IPS-18a (cell line): ENCODE measurements around the gene NTM.
"Not testable (repeated sequence)": the region's sequence is repeated elsewhere in the genome, so short reads cannot be mapped to it uniquely, and the experiment has no call there.

ENCODE experiments used
- H3K27ac ChIP-seq: one replicate; pipeline ENCODE4 v1.5.1; 2013; ENCODE audit warnings: low read length
- H3K27me3 ChIP-seq: one replicate; pipeline ENCODE4 v1.6.1; 2013; ENCODE audit warnings: mild to moderate bottlenecking, low read length; ENCODE audit not compliant: control insufficient read depth, insufficient read depth
- H3K36me3 ChIP-seq: one replicate; pipeline ENCODE4 v1.6.1; 2013; ENCODE audit warnings: low read depth, low read length; ENCODE audit not compliant: control insufficient read depth
- H3K4me1 ChIP-seq: one replicate; pipeline ENCODE4 v1.6.1; 2013; ENCODE audit warnings: low read depth, low read length; ENCODE audit not compliant: control insufficient read depth
- H3K4me3 ChIP-seq: one replicate; pipeline ENCODE4 v1.5.1; 2013; ENCODE audit warnings: low read length
- H3K9ac ChIP-seq: one replicate; pipeline ENCODE4 v1.6.1; 2013; ENCODE audit warnings: mild to moderate bottlenecking, low read length, moderate library complexity
- H3K9me3 ChIP-seq: one replicate; pipeline ENCODE4 v1.6.1; 2013; ENCODE audit warnings: low read depth, low read length; ENCODE audit not compliant: control insufficient read depth

Gene NTM

DNA sequence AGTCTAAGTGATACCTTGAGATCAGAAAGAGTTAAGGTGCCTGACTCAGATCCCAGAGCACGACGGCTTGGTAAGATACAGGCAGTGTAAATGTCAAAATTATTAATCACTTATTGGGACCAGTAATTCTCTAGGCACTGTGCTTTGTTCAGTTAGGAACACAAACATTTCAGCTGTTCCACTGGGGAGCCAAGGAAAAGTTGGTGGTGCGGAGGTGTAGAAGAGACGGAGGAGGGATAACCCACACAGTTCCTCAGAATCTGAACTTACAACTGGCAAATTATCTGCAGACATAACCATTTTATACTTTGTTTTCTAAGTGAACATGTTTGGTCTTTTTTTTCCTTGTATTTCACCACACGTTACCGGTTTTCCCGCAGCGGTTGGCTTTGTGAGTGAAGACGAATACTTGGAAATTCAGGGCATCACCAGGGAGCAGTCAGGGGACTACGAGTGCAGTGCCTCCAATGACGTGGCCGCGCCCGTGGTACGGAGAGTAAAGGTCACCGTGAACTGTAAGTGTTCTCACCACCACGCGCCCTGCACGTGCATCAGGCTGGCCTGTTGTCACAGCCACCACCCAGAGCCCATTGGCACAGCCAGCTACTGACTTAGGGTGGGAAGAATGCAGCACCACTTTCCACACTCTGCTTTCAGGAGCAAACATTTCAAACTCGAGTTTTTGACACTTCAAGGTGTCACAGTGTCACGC, 937.0 kb downstream of the NTM start:
- Histone ChIP-seq H3K9ac (no peak overlapping the region), H3K4me1 (no peaks in the 10 kb centered on the region), H3K9me3 (no peaks in the 10 kb centered on the region), H3K36me3 (no peaks in the 10 kb centered on the region), H3K4me3 (no peak overlapping the region), H3K27ac (no peak overlapping the region), H3K27me3 (no peaks in the 10 kb centered on the region)

GRCh38 chr11:132310390-132311375, 940.3 kb downstream of the NTM start:
- H3K9ac ChIP-seq: no peak overlapping the region
- H3K27ac ChIP-seq: no peak overlapping the region
- no peaks in the 10 kb centered on the region for H3K36me3 ChIP-seq

GRCh38 chr11:132311703-132312102, 941.3 kb downstream of the NTM start:
- no peak overlapping the region for H3K9ac ChIP-seq

More at GRCh38 chr11:132310390-132311375, 940.3 kb downstream of the NTM start:
- no peak overlapping the region for H3K4me3 ChIP-seq
- H3K9me3 ChIP-seq: no peaks in the 10 kb centered on the region
- no peaks in the 10 kb centered on the region for H3K27me3 ChIP-seq
- H3K4me1 ChIP-seq: no peaks in the 10 kb centered on the region

DNA sequence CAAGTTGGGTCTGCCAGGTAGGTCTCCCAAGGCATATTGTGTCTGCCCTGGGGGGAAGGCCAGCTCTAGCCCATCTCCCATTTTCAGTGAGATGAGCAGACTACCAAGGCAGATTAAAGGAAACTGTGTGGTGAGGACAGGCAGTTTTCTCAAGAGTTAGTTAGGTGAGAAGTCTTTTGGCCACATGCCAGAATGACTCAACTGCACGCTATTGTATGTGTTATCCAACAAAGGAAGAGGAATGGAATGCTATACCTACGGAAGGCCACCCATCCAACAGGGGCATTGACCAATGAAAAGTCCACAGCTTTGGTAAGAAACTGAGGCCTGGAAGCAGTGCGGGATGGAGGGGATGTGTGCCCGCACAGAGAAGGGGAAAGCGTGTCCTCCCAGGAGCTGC, 941.7 kb downstream of the NTM start:
- Histone ChIP-seq H3K9me3 (no peaks in the 10 kb centered on the region), H3K27ac (no peak overlapping the region), H3K4me3 (no peak overlapping the region), H3K36me3 (no peaks in the 10 kb centered on the region), H3K27me3 (no peaks in the 10 kb centered on the region), H3K4me1 (no peaks in the 10 kb centered on the region), H3K9ac (no peak overlapping the region)

More at GRCh38 chr11:132311703-132312102, 941.3 kb downstream of the NTM start:
- no peak overlapping the region for H3K27ac ChIP-seq
- H3K36me3 ChIP-seq: no peaks in the 10 kb centered on the region
- no peaks in the 10 kb centered on the region for H3K9me3 ChIP-seq
- H3K4me3 ChIP-seq: no peak overlapping the region
- no peaks in the 10 kb centered on the region for H3K4me1 ChIP-seq
- no peaks in the 10 kb centered on the region for H3K27me3 ChIP-seq

- H3K9me3 ChIP-seq: no peaks in the 10 kb centered on the region
- H3K27ac ChIP-seq: no peak overlapping the region
- H3K4me3 ChIP-seq: no peak overlapping the region
- H3K27me3 ChIP-seq: no peaks in the 10 kb centered on the region
- H3K36me3 ChIP-seq: no peaks in the 10 kb centered on the region
- no peaks in the 10 kb centered on the region for H3K4me1 ChIP-seq
- no peak overlapping the region for H3K9ac ChIP-seq
Measured at GRCh38 chr11:132312701-132313111, 942.3 kb downstream of the NTM start.

DNA sequence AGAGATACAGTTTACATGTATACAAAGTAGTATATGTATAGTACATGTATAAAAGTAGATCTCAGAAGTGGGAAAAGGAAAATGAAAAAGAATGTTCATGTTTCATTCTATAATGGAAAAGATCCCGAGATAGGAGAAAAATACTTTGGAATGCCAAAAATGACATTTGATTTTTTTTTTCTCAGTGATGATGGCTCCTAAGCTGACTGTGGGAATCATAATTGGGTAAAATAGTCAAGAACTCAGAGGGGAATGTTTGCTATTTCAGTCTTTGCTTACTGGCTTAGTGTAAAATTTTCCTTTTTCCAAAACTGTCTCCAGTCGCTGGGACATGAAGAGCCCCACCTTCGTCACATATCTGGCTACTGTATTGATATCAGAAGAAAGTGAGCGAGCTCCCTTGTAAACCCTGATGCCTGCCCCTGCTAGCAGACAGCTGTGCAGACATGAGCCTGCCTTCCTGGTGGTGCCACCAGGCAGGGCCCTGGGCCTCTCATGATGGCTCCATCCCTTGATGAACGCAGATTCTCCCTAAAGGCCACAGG, 944.6 kb downstream of the NTM start:
- H3K36me3 ChIP-seq: no peaks in the 10 kb centered on the region
- H3K4me1 ChIP-seq: no peaks in the 10 kb centered on the region
- H3K9me3 ChIP-seq: no peaks in the 10 kb centered on the region
- no peaks in the 10 kb centered on the region for H3K27me3 ChIP-seq
- H3K9ac ChIP-seq: no peak overlapping the region
- no peak overlapping the region for H3K27ac ChIP-seq
- no peak overlapping the region for H3K4me3 ChIP-seq

DNA sequence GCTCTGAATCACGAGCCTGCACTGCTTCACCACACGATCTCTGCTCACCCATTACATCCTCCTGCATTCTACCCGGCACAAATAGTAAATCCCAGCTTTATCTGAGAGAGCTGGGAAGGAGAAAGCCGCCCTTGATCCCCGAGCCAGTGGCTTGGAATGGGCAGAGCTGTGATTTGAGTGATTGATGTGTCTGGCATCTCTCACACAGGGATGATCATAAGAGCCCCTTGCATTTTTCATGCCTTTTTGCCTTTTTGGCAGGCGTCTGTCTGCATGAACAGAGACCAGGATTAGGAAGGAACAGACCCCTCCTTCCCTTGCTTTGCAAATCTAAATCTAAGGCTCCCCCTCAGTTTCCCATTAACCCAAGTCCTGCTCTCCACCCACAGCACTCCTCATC, 945.3 kb downstream of the NTM start:
- no peaks in the 10 kb centered on the region for H3K27me3 ChIP-seq
- no peak overlapping the region for H3K9ac ChIP-seq
- no peak overlapping the region for H3K4me3 ChIP-seq
- no peak overlapping the region for H3K27ac ChIP-seq
- H3K9me3 ChIP-seq: no peaks in the 10 kb centered on the region
- H3K36me3 ChIP-seq: no peaks in the 10 kb centered on the region
- no peaks in the 10 kb centered on the region for H3K4me1 ChIP-seq

DNA sequence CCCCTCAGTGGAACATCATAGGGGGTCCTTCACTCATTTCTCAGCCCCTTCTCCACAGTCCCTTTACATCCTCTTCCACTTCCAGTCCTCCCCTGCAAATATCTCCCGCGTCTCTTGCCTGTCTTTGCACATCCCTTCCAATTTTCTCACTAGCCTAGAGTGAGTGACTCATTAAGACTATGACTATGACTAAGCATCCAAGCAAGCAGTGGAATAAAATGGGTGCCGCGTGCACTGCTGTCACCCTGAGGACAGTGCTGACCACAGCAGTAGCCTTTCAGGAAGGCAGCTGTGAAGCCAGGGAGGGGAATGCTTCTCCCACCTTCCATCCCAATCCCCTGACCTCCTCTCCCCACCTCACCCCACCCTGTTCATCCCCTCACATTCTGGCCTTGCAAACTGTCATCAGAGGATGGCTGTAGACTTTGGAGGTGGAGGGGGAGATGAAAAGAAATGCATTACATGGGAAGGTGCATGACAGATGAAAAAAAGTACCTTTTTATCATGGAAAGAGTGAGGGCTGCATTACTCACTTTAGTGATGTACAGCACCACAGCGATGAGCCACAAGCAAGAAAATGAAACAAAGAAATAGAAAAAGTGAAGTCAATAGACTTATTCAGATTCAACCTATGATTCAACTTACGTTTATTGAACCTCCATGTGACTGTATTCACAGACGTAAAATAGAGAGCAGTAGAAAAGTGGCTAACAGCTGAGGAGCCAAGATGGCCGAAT, 948.2 kb downstream of the NTM start:
- Histone ChIP-seq H3K27me3 (no peaks in the 10 kb centered on the region), H3K9ac (no peak overlapping the region), H3K9me3 (no peaks in the 10 kb centered on the region), H3K27ac (no peak overlapping the region), H3K36me3 (no peaks in the 10 kb centered on the region), H3K4me3 (no peak overlapping the region), H3K4me1 (no peaks in the 10 kb centered on the region)

DNA sequence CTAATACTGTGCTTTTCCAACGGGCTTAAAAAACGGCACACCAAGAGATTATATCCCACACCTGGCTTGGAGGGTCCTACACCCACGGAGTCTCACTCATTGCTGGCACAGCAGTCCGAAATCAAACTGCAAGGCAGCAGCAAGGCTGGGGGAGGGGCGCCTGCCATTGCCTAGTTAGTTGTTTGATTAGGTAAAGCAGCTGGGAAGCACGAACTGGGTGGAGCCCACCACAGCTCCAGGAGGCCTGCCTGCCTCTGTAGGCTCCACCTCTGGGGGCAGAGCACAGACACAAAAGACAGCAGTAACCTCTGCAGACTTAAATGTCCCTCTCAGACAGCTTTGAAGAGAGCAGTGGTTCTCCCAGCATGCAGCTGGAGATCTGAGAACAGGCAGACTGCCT, 949.0 kb downstream of the NTM start:
- not testable (repeated sequence) for H3K36me3 ChIP-seq, H3K4me3 ChIP-seq, H3K27me3 ChIP-seq, H3K27ac ChIP-seq, H3K4me1 ChIP-seq, H3K9me3 ChIP-seq, H3K9ac ChIP-seq

DNA sequence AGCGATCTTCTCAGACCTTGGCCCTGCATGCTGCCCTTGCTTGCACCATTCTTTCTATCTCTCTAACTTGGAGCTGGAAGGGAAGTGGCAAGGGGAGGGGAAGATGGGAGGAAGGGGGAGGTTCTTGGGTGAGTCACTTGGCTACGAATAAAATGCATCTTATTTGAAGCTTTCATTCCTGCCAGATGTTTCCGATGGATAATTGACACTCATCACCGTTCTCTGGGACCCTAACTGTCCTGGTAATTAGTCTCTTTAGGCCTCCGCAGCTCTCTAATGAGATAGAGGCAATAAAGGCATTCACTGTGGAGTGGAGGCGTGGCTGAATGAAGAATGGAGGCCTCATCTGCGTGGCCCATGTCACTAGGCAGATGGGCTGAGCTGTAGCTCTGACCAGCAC, 960.1 kb downstream of the NTM start:
- H3K27ac ChIP-seq: no peak overlapping the region
- H3K27me3 ChIP-seq: no peaks in the 10 kb centered on the region
- no peaks in the 10 kb centered on the region for H3K36me3 ChIP-seq
- no peak overlapping the region for H3K4me3 ChIP-seq
- no peaks in the 10 kb centered on the region for H3K9me3 ChIP-seq
- no peak overlapping the region for H3K9ac ChIP-seq
- H3K4me1 ChIP-seq: peaks cover 4% of the 10 kb centered on the region

DNA sequence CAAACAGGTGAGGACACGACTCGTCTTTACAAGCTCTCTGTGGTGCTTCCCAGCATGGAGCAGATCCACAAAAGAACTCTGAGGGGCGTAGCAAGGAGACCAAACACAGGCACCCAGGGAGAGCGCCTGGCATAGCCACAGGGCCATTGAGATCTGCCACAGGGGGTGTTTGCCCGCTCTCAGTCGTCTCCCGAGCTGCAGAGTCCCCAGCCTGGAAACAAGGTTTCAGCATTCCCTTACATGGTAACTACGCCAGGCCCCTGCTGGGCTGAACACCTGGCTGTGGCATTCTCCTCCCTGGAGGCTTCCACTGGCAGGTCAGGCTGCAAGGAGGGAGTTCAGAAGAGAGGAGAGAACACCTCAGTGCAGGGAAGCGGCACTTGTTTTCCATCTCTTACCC, 962.1 kb downstream of the NTM start:
- Histone ChIP-seq H3K27me3 (no peaks in the 10 kb centered on the region), H3K27ac (no peak overlapping the region), H3K9ac (no peak overlapping the region), H3K4me1 (peaks cover 4% of the 10 kb centered on the region), H3K9me3 (no peaks in the 10 kb centered on the region), H3K36me3 (no peaks in the 10 kb centered on the region), H3K4me3 (no peak overlapping the region)
